AG04450 (cell line): ENCODE results near the gene ZDHHC11. TPM values are rescaled to one million over a fixed set of nuclear protein-coding genes. Genes with fewer than 3 reads are reported as not detected.

ENCODE experiments used
- CTCF ChIA-PET: fragments of 300-600, 350-600 bp; formaldehyde crosslinking; extraction: SDS; loops from one replicate; lab custom pipeline; 2022; ENCODE audit warnings: antibody characterized with exemption, inconsistent platforms; lab: Charles Lee
- POLR2A ChIA-PET: fragments of 350-600 bp; formaldehyde crosslinking; extraction: SDS; loops from one replicate; lab custom pipeline; 2021; ENCODE audit warnings: antibody characterized with exemption, inconsistent platforms; lab: Yijun Ruan, JAX
- DNase-seq: peaks from one replicate; pipeline ENCODE4 v3.0.0-alpha.2; 2011; ENCODE audit warnings: low read depth, low spot score
- H3K27ac ChIP-seq: one replicate; pipeline ENCODE4 v1.5.1; 2012; ENCODE audit warnings: low read depth, low read length, control low read depth
- H3K27me3 ChIP-seq: one replicate; pipeline ENCODE4 v1.6.0; 2012; ENCODE audit warnings: low read length; ENCODE audit not compliant: control insufficient read depth, insufficient read depth
- H3K4me3 ChIP-seq: 2 replicates; pipeline ENCODE4 v1.5.1; 2011; ENCODE audit warnings: mild to moderate bottlenecking, low read depth, low read length, control low read depth
- H3K9me3 ChIP-seq: 2 replicates; pipeline ENCODE4 v1.5.1; 2012; ENCODE audit warnings: low read length; ENCODE audit not compliant: control insufficient read depth, insufficient read depth
- polyA plus RNA-seq: library from polyadenylated mRNA; depleted of rRNA; stranded (reverse); fragments of >200 nt; gene quantifications from 2 replicates; pipeline ENCODE4 v1.2.3, GENCODE V29; 2011
- TF ChIP-seq, protein P1 (sequence below): IDR thresholded peaks from 2 replicates; pipeline ENCODE4 v1.5.1; 2011; ENCODE audit warnings: low read depth, low read length, control low read depth, inconsistent platforms

Gene ZDHHC11
- polyA plus RNA-seq, 1 experiment, result 0.26 TPM

DNA sequence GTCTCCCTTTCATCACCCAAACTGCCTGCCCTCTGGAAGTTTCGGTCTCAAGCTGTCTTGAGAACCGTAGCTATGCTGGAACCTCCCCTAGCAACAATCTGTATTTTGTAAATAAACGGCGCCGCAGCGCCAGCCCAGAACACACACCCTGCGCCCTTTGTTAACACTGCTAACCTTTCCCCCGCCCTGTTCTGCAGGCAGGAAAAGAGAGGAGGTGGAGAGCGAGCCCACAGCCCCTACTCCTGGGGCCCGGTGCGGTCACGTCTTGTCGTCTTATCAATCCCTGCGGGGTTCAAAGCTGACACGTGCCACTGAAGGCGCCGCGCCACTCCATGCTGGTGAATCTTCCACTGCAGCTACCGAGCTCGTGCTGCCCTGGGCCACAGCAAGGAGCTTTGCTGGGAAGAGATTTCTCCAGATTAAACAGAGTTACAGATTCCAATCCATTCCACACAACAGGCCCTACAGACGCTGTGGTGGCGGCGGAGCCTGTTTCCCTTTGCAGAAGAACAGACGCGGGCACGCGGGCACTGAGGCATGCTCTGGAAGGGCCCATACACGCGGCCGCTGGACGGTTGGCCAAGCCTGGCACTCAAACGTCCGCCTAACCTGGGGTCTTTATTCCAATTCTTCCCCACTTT is 91.6 kb downstream of the ZDHHC11 start:
- ChIA-PET CTCF (no interaction called here), POLR2A (no interaction called here)
- Histone ChIP-seq H3K9me3 (peaks cover 4% of the 10 kb centered on the region; the same call in 1 of the 2 replicates), H3K27ac (no peak overlapping the region), H3K27me3 (peaks cover 12% of the 10 kb centered on the region), H3K4me3 (no peak overlapping the region)
- no peak for DNase-seq
- TF ChIP-seq, protein P1, sequence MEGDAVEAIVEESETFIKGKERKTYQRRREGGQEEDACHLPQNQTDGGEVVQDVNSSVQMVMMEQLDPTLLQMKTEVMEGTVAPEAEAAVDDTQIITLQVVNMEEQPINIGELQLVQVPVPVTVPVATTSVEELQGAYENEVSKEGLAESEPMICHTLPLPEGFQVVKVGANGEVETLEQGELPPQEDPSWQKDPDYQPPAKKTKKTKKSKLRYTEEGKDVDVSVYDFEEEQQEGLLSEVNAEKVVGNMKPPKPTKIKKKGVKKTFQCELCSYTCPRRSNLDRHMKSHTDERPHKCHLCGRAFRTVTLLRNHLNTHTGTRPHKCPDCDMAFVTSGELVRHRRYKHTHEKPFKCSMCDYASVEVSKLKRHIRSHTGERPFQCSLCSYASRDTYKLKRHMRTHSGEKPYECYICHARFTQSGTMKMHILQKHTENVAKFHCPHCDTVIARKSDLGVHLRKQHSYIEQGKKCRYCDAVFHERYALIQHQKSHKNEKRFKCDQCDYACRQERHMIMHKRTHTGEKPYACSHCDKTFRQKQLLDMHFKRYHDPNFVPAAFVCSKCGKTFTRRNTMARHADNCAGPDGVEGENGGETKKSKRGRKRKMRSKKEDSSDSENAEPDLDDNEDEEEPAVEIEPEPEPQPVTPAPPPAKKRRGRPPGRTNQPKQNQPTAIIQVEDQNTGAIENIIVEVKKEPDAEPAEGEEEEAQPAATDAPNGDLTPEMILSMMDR, result no peak

DNA sequence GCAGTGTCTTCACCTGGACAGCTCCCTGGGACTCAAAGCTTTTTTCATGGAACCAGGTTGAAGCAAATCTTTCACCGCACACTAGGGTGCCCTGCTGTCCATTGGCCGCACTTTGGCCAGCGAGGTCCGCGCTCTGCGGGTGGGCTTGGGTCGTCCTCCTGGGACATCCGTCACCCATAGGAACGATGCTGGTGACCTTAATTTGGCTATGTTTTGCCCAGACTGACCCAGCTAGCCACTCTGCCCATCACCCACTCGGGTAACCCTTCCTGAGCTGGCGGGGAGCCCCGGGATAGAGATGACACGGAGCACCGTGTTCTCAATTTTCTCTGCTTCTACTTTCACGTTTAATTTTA is 92.1 kb downstream of the ZDHHC11 start:
- H3K4me3 ChIP-seq, result no peak overlapping the region
- TF ChIP-seq, protein P1, result no peak
- CTCF ChIA-PET, result no interaction called here
- DNase-seq, result no peak
- no peaks in the 10 kb centered on the region; the same call in 1 of the 2 replicates for H3K9me3 ChIP-seq
- peaks cover 12% of the 10 kb centered on the region for H3K27me3 ChIP-seq
- POLR2A ChIA-PET, result no interaction called here
- no peak overlapping the region for H3K27ac ChIP-seq

DNA sequence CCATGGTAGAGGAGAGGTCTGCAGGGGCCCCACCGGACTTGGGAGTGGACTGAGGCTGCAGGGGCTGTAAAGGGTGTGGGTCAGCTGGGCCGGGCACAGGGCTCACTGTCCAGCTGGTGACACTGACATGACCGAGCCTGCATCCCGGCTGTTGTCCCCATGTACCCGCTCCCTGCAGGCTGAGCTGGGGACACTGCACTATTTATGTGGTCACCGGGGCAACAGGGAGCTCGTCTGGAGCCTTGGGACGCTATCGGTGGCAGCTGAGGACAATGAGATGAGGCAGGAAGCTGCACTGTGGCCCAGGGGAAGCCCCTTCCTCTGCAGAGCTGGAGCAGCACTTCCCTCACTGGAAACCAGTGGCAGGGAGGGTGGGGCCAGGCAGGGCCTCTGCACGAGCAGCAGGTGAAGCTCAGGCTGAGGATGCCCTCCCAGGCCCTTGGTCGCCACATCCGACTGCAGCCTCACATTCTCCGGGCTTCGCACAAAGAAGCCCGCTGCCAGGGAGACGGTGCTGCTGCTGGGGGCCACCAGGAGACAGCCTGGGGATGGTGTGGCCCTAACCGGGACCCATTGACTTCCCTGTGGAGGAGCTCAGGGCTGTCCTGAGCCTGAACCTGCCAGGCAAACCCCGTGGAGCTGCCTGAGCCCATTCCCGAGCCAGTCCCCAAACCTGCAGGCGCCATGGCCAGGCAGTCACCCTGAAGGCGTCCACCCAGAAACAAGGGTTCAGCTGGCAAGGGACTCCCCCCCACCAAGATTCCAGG is 92.7 kb downstream of the ZDHHC11 start:
- DNase-seq, result no peak
- Histone ChIP-seq H3K27me3 (peaks cover 12% of the 10 kb centered on the region), H3K9me3 (no peaks in the 10 kb centered on the region; the same call in 1 of the 2 replicates), H3K4me3 (no peak overlapping the region), H3K27ac (no peak overlapping the region)
- ChIA-PET POLR2A (no interaction called here), CTCF (no interaction called here)
- TF ChIP-seq, protein P1, result no peak

DNA sequence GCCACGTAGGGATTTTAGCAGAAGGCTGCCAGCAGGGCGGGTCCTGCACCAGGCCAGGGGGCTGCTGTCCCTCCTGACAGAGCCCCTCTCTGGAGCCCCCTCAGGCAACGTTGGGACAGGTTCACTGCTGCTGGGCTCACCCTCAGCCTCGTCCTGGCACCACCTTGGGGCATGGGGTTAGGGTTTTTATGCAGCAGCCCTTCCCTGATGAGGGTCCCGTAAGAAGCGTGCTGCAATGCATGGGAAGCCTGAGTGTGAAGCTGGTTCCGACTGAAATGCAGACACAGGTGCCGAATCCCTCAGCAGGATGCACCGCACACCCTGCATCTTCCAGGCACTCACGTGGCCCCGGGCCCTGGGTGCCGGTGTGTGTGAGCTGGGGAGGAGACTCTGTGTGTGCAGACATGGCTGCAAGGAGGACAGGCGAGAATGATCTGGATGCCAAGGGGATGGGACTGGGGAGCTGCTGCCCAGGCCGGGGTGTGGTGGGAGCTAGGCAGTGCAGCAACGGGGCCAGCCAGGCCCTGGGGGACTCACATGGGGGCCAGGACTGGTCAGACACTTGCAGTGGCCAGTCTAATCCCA is 93.3 kb downstream of the ZDHHC11 start:
- CTCF ChIA-PET, result no interaction called here
- no peak overlapping the region for H3K27ac ChIP-seq
- no peaks in the 10 kb centered on the region; the same call in 1 of the 2 replicates for H3K9me3 ChIP-seq
- no peak overlapping the region for H3K4me3 ChIP-seq
- TF ChIP-seq, protein P1, result no peak
- H3K27me3 ChIP-seq, result peaks cover 12% of the 10 kb centered on the region
- POLR2A ChIA-PET, result no interaction called here
- no peak for DNase-seq

DNA sequence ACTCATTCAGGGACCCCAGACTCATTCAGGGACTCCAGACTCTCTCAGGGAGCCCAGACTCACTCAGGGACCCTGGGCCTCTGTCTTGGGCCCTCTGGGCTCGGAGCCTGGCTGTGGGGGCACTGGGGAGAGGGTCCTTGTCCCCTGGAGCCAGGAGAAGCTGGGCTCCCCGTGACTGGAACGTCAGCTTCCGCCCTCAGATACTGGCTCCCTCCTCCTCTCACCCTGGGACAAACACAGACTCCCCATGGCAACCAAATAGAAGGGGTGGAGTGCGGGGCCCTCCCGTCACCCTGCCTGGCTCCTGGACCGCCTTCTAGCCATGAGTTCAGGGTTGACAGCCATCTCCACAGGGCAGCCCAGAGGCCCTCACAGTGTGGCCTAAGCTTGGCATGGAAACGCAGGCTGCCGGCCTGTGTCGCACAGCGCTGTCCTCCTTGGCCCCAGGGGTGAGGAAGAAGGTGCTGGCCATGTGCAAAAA is 93.9 kb downstream of the ZDHHC11 start:
- no peak overlapping the region for H3K27ac ChIP-seq
- TF ChIP-seq, protein P1, result no peak
- POLR2A ChIA-PET, result no interaction called here
- no peaks in the 10 kb centered on the region; the same call in 1 of the 2 replicates for H3K9me3 ChIP-seq
- H3K27me3 ChIP-seq, result peaks cover 12% of the 10 kb centered on the region
- DNase-seq, result no peak
- H3K4me3 ChIP-seq, result no peak overlapping the region
- CTCF ChIA-PET, result no interaction called here
